Measurements from ENCODE around the gene KCNMA1. TPM values are rescaled to one million over a fixed set of nuclear protein-coding genes. Genes with fewer than 3 reads are reported as not detected.

Gene KCNMA1
- total and polyA plus RNA-seq, 10 of the 15 experiments (the other 5 are each of a cell fraction or from before 2014, with no cell fraction given) = 8.5 to 77.0 (median 21.3) TPM

DNA sequence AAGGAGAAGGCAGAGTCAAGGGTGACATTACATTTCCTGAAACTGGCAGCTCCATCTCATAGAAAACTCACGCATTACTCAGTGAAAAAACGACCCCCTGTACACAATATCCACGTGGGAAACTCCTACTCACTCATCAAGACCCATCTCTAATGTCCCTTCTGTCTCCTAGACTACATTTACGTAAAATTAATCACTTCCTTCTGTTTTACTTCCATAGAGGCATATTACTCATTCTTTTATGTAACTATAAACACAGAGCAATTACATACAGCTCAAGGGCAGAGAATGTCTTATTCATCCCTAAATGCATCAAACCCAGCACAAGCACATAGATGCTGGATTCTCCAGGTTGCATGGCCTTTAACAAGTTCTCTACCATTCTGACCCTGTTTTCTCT, 281.8 kb downstream of the KCNMA1 start (continued):
- TF ChIP-seq, protein P1, sequence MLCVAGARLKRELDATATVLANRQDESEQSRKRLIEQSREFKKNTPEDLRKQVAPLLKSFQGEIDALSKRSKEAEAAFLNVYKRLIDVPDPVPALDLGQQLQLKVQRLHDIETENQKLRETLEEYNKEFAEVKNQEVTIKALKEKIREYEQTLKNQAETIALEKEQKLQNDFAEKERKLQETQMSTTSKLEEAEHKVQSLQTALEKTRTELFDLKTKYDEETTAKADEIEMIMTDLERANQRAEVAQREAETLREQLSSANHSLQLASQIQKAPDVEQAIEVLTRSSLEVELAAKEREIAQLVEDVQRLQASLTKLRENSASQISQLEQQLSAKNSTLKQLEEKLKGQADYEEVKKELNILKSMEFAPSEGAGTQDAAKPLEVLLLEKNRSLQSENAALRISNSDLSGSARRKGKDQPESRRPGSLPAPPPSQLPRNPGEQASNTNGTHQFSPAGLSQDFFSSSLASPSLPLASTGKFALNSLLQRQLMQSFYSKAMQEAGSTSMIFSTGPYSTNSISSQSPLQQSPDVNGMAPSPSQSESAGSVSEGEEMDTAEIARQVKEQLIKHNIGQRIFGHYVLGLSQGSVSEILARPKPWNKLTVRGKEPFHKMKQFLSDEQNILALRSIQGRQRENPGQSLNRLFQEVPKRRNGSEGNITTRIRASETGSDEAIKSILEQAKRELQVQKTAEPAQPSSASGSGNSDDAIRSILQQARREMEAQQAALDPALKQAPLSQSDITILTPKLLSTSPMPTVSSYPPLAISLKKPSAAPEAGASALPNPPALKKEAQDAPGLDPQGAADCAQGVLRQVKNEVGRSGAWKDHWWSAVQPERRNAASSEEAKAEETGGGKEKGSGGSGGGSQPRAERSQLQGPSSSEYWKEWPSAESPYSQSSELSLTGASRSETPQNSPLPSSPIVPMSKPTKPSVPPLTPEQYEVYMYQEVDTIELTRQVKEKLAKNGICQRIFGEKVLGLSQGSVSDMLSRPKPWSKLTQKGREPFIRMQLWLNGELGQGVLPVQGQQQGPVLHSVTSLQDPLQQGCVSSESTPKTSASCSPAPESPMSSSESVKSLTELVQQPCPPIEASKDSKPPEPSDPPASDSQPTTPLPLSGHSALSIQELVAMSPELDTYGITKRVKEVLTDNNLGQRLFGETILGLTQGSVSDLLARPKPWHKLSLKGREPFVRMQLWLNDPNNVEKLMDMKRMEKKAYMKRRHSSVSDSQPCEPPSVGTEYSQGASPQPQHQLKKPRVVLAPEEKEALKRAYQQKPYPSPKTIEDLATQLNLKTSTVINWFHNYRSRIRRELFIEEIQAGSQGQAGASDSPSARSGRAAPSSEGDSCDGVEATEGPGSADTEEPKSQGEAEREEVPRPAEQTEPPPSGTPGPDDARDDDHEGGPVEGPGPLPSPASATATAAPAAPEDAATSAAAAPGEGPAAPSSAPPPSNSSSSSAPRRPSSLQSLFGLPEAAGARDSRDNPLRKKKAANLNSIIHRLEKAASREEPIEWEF (IDR thresholded peaks at IDR 0.05; ENCODE audit: insufficient replicate concordance, low read depth, low read length) = no peak
- TF ChIP-seq ZNF24 (IDR thresholded peaks at IDR 0.05) = no peak
- no peak for TF ChIP-seq HDAC2 (IDR thresholded peaks at IDR 0.05)
- TF ChIP-seq CHD4 (IDR thresholded peaks at IDR 0.05) = no peak
- no peak for TF ChIP-seq FOS (IDR thresholded peaks at IDR 0.05; ENCODE audit: borderline replicate concordance, extremely low read depth, insufficient read length)
- no peak for TF ChIP-seq ESRRA (IDR thresholded peaks at IDR 0.05; ENCODE audit: low read length)

DNA sequence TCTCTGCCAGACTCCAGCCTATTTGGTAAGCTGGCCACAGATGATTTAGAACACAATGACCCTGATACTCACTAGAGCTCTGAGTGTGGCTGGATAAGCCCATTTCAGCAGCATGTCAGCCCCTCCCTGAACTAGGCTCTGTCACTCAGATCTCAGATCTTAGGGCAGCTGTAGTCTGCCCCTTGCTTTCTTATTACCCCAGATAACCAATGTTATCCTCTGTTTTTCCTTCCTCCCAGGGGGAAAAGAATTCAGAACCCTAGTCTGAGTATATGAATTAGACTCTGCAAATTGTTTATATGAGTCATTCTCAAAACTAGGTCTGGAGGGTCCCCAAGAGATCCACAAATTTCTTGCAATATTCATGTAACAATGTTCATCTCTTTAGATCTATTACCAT, 286.2 kb downstream of the KCNMA1 start:
- H3K4me3 ChIP-seq = no peak overlapping the region
- DNase-seq (ENCODE audit: low read depth, low spot score) (no peak), FAIRE-seq (no peak), ATAC-seq (no peak)
- H3K9ac ChIP-seq (ENCODE audit: control insufficient read depth, insufficient read depth, low read length) = no peak overlapping the region
- ChIA-PET SMC1A (ENCODE audit: uncharacterized antibody, unreplicated experiment) (interaction anchor here (1.2 kb wide), 1 partner anchor 8 kb away, joined by 3 read pairs; no protein-coding TSS in a partner anchor), CTCF (interaction anchor here (1.2 kb wide), 2 partner anchors 21 to 290 kb away, joined by 3 read pairs; no protein-coding TSS in a partner anchor), RAD21 (ENCODE audit: unreplicated experiment) (no interaction called here), POLR2A (no interaction called here)
- no peak overlapping the region for H2AFZ ChIP-seq (ENCODE audit: control insufficient read depth, low read depth, low read length)
- H4K20me1 ChIP-seq (ENCODE audit: control insufficient read depth, insufficient read depth) = no peaks in the 10 kb centered on the region
- H3K36me3 ChIP-seq (ENCODE audit: control insufficient read depth in 2 of 2, insufficient read depth in 2 of 2, low read length in 1 of 2) = no peaks in the 10 kb centered on the region
- no peaks in the 10 kb centered on the region for H3K4me1 ChIP-seq (ENCODE audit: control insufficient read depth, insufficient read depth, low read length)
- no peak overlapping the region for H3K4me2 ChIP-seq (ENCODE audit: control insufficient read depth, insufficient read depth)
- in situ Hi-C loops (cut with MboI) = no loop called here
- H3K27ac ChIP-seq (ENCODE audit: control insufficient read depth, insufficient read depth) = no peak overlapping the region
- intact Hi-C loops (cut with micrococcal nuclease; ENCODE audit: unreplicated experiment) = no loop called here
- no TSS peak for BruUV-seq (replicated peaks)
- no peaks in the 10 kb centered on the region for H3K9me3 ChIP-seq (replicated peaks; ENCODE audit: control insufficient read depth, insufficient read depth, low read length)
- H3K27me3 ChIP-seq (replicated peaks in 1 of 2; ENCODE audit: control insufficient read depth in 2 of 2, insufficient read depth in 2 of 2, low read length in 1 of 2) = no peaks in the 10 kb centered on the region
- no peaks in the 10 kb centered on the region for H3K79me2 ChIP-seq (ENCODE audit: control insufficient read depth, insufficient read depth, low read length)
- TF ChIP-seq EZH2 (IDR thresholded peaks at IDR 0.05; ENCODE audit: borderline replicate concordance, control insufficient read depth, low read depth, low read length) (no peak), JUND (IDR thresholded peaks at IDR 0.05; ENCODE audit: low read depth, low read length) (no peak), ZBED1 (IDR thresholded peaks at IDR 0.05; ENCODE audit: borderline replicate concordance) (no peak), ZNF274 (IDR thresholded peaks at IDR 0.05; ENCODE audit: insufficient read depth, insufficient read length) (no peak), WRNIP1 (IDR thresholded peaks at IDR 0.05; ENCODE audit: borderline replicate concordance, low read depth, low read length) (no peak), HDGF (IDR thresholded peaks at IDR 0.05) (no peak), CREM (IDR thresholded peaks at IDR 0.05; ENCODE audit: low read depth) (no peak)
- TF ChIP-seq, protein P2, sequence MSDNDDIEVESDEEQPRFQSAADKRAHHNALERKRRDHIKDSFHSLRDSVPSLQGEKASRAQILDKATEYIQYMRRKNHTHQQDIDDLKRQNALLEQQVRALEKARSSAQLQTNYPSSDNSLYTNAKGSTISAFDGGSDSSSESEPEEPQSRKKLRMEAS (IDR thresholded peaks at IDR 0.05; ENCODE audit: low read depth, low read length) = no peak
- TF ChIP-seq, protein P3, sequence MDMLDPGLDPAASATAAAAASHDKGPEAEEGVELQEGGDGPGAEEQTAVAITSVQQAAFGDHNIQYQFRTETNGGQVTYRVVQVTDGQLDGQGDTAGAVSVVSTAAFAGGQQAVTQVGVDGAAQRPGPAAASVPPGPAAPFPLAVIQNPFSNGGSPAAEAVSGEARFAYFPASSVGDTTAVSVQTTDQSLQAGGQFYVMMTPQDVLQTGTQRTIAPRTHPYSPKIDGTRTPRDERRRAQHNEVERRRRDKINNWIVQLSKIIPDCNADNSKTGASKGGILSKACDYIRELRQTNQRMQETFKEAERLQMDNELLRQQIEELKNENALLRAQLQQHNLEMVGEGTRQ (IDR thresholded peaks at IDR 0.05; ENCODE audit: borderline replicate concordance, low read depth, low read length) = no peak
